LNCAP (cell line): Measurements from ENCODE around the gene SEC14L3.

Experiments used
- TF ChIP-seq, protein P1 (sequence below): fragments of 450-650 bp; IDR thresholded peaks from 2 replicates; pipeline ENCODE4 v1.5.1; 2017; ENCODE audit warnings: mild to moderate bottlenecking

The SEC14L3 gene

DNA sequence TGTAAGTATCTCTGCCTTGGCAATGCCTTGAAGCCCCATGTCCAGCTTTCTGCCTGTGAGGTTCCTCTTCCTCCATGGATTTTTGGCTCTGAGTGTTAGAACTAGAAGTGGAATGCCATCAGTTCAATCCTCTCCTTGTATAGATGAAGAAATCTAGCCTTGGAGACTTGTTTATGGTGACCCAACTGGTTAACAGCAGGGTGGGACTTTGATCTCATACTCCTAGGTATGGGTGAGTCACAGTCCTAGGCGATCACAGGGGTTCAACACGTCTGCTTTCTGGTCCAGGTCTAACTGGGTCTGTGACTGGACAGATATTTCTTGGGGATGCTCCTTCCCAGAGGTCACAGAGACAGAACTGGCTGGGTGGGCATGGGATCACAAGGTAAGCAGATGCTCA lies 55.4 kb downstream of the SEC14L3 start:
- TF ChIP-seq, protein P1, sequence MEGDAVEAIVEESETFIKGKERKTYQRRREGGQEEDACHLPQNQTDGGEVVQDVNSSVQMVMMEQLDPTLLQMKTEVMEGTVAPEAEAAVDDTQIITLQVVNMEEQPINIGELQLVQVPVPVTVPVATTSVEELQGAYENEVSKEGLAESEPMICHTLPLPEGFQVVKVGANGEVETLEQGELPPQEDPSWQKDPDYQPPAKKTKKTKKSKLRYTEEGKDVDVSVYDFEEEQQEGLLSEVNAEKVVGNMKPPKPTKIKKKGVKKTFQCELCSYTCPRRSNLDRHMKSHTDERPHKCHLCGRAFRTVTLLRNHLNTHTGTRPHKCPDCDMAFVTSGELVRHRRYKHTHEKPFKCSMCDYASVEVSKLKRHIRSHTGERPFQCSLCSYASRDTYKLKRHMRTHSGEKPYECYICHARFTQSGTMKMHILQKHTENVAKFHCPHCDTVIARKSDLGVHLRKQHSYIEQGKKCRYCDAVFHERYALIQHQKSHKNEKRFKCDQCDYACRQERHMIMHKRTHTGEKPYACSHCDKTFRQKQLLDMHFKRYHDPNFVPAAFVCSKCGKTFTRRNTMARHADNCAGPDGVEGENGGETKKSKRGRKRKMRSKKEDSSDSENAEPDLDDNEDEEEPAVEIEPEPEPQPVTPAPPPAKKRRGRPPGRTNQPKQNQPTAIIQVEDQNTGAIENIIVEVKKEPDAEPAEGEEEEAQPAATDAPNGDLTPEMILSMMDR = no peak

DNA sequence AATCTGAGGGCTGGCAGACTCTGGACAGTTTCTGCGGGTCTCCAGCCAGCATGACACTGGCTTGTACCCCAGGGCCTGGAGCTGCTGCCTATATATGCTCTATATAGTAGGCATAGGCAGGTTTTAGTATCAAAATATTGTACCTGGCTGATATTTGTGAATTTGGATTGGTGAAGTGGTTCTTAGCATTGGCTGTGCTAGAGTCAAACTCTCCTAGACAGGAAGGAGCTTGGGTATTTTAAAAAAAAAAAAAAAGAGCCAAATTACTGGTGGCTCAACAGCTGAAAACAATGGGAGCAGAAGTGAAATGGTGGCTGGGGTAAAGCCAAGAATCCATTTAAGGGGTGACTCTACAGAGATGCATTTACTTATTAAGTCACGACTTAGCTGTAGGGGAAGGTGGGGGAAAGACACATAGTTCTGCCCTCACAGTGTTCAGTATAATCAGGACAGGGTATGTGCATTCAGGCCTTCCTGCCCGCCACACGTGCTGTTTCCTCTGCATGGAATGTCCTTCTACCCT lies 57.2 kb downstream of the SEC14L3 start:
- TF ChIP-seq, protein P1 = no peak

DNA sequence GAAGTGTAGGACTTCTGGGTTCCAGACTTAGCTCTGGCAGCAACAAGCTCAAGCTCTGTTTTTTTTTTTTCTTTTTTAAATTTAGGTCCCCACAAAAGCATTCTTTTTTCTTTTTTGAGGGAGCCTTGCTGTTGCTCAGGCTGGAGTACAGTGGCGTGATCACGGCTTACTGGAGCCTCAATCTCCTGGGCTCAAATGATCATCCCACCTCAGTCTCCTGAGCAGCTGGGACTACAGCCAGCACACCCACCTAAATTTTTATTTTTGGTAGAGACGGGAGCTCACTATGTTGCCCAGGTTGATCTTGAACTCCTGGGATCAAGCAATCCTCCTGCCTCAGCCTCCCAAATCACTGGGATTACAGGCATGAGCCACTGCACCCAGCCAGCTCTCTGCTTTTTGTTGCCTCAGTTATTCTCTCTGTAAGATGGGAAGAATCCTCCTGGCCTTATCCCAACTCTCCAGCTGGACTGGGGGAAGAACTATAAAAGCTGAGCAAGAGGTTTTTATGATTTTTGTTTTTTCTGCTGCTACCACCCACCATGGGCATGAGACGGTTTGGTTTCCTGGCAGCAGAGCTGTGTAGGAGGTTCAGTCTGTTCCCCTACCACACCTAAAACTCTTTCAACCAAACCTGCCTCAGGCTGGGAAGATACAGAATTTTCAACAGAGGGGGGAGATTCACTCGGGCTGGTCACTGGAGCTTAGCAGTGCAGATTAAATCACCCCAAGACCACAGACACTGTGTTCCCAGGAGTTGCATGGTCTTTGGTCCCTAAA lies 57.9 kb downstream of the SEC14L3 start:
- TF ChIP-seq, protein P1 = no peak

DNA sequence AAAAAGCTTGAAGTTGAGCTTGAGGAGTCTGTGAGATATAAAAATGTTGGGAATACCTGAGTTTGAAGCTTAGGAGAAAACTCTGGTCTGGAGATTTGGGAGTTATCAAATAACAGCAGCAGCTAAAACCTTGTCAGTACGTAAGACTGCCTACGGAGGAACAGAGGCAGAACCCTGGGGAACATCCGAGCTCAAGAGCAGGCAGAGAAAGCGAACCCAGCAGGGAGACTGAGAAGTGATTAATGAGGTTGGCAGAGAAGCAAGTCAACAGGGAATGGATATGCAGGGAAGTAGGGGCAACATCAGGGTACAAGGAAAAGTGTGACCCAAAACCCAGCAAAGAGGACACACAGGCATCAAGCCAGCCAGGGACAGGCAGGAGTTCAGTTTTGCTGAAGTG lies 58.8 kb downstream of the SEC14L3 start:
- TF ChIP-seq, protein P1 = no peak

DNA sequence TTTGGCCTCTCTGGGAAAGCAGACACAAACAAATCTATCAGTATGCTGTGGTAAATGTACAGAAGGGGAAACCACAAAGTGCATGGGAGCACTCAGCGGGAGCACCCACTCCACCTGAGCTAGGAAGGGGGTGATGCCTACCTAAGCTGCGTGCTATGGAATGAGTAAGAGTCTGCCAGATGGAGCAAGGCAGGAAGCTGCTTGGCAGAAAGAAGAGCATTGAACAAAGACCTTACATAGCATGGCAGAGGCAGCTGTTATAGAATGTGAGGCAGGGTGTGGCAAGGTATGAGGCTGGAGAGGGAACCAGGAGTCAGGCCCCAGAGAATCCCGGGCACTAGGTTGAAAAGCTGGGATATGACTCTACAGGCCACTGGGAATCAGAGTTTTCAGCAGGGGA lies 60.0 kb downstream of the SEC14L3 start:
- TF ChIP-seq, protein P1 = no peak
